Activated CD8-positive, alpha-beta memory T cell treated with anti-CD3 and anti-CD28 coated beads, Interleukin-2, amount 50 U/mL, for 1 hour (primary cell): ENCODE measurements around the gene RSBN1L.
"Not testable (repeated sequence)": the region's sequence is repeated elsewhere in the genome, so short reads cannot be mapped to it uniquely, and the experiment has no call there.

Experiments used
- DNase-seq: peaks from one replicate; pipeline ENCODE4 v3.0.0-alpha.2; 2020; ENCODE audit errors: extremely low read depth

The RSBN1L gene

DNA sequence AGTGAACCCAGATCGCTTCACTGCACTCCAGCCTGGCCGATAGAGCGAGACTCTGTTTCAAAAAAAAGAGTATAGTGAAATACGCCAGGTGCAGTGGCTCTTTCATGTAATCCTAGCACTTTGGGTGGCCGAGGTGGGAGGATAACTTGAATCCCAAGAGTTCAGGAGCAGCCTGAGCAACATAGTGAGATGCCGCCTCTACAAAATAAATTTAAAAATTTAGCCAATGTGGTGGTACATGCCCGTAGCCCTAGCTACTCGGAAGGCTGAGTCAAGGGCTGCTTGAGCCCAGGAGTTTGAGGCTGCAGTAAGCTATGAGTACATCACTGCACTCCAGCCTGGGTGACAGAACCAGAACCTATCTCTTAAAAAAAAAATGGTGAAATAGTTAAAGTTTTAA is 74.1 kb downstream of the RSBN1L start:
- DNase-seq: no peak

DNA sequence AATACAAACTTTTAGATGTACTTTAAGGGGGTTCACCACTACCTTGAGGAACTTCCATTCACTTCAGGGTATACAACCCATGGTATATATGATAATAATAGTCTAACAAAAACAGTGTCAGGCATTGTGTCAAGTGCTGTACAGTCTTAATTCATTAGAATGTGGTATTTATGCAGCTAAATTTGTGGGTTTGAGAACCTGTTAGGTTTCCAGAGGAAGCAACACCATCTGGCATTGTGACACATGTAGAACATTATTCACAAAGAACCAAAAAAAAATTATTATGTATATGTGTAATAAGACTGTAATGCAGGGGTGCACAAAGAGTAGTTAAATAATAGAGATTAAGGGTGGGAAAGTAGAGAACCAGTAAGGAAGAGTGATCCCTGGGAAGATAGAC is 75.6 kb downstream of the RSBN1L start:
- DNase-seq: no peak

DNA sequence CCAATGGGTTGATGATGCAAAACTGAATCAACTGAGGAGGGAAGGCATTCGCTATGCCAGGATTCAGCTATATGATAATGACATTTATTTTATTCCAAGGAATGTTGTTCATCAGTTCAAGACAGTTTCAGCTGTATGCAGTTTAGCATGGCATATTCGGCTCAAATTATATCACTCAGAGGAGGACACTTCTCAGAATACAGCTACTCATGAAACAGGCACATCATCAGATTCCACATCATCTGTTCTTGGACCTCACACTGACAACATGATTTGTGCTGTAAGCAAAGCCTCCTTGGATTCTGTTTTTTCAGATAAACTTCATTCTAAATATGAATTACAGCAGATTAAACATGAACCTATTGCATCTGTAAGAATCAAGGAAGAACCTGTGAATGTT is 82.3 kb downstream of the RSBN1L start:
- DNase-seq: no peak

DNA sequence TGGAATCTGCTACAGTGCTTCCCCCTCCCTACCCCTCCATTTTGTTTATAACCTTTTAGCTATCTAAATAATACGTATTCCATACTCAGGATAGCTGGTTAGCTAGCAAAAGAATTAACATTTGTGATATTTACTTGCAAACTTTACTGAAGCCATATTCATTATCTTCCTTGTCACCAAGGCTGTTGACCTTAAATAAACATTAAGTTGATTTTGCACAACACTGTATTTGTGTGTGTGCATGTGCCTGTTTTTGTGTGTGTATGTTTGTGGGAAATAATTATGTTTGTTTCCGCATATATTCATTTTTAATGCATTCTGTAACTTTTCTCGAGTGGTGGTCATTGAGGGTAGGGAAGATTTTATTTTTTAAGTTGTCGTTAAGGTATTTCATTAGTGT is 86.1 kb downstream of the RSBN1L start:
- DNase-seq: no peak

DNA sequence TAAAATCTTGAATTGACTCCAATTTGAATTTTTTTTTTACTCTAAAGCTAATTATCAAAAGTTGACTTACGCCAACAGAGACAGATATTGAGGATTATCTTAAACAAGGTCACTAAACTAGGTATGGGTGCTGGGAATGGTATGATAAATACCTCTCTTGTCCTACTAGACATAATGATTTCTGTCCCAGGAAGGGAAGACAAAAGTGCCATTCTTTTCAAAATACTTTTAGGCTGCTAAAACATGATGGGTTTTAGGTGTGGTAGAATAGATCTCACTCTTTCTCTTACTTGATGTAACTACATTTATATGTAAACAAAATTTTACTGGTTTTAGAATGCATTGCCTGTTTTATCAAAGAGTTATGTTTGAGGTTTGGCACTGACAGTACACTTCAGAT is 86.9 kb downstream of the RSBN1L start:
- no peak for DNase-seq

DNA sequence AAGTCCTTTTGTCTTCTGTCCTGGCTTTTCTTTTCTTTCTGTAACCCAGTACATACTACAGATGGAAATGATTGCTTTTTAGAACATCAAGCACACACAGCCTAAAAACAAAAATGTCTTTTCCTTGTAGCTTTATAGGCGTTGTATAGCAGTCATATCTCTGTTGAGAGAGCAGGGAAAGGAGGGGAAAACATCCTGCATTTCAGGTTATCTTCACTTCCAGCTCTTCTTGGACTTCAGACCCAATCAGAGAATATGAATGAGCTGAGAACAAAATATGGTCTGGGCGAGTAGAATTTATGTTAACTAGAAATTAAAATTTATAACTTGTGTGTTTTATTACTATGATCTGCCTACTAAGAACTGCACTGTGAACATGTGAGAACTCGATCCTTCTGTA is 87.3 kb downstream of the RSBN1L start:
- no peak for DNase-seq

DNA sequence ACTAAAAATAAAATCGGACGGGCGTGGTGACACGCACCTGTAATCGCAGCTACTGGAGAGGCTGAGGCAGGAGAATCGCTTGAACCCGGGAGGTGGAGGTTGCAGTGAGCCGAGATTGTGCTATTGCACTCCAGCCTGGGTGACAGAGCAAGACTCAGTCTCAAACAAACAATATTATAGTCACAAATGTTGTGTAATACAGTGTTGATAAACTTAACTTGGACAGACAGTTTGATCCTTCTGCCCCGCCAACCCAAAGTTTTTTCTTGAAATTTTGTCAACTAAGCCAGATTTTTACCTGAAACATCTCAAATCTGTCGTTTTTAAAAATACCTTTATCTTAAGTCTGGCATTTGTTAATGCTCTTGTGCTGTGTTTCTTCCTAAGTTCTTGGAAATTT is 88.2 kb downstream of the RSBN1L start:
- not testable (repeated sequence) for DNase-seq

DNA sequence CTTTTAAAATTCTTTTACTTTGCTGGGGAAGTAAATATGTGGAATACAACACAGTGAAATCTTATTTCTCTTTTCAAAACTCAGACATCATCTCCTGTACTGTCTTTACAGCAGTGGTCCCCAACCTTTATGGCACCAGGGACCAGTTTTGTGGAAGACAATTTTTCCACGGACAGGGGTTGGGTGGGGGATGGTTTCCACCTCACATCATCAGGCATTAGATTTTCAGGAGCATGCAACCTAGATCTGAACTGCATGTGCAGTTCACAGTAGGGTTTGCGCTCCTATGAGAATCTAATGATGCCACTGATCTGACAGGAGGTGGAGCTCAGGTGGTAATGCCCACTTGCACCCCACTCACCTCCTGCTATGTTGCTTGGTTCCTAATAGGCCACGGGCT is 89.8 kb downstream of the RSBN1L start:
- DNase-seq: no peak

DNA sequence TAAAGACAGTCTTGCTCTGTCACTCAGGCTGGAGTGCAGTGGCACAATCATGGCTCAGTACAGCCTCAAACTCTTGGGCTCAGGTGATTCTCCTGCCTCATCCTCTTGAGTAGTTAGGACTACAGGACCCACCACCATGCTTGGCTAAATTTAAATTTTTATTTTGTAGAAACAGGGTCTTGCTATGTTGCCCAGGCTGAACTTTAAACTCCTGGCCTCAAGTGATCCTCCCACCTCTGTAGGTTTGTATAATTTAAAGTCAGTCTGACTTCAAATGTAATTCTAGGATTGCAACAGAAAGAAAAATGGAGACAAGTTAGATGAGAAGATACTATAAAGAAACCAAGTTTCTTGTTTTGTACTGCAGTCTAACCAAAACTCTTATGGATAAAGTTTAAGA is 90.5 kb downstream of the RSBN1L start:
- DNase-seq: no peak

DNA sequence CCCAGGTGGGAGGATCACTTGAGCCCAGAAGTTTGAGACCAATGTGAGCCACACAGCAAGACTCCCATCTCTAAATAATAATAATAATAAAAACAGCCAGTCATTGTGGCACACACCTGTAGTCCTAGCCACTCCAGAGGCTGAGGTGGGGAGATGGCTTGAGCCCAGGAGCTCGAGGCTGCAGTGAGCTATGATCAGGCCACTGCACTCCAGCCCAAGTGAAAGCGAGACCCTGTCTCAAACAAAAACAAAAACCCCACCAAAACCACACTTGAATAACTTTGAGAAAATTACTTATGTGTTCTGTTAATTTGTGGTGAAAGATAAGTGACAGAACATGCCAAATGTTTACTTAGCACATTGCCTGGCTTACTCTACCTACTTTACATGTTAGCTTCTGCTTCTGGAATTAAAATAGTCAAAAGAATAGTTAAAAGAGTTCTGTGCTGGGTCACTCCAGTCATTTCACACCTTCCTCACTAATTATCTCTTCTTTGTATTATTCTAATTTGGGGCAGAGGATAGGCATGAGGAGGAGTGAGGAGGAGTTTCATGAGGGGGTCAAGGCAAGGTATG is 92.2 kb downstream of the RSBN1L start:
- DNase-seq: no peak

DNA sequence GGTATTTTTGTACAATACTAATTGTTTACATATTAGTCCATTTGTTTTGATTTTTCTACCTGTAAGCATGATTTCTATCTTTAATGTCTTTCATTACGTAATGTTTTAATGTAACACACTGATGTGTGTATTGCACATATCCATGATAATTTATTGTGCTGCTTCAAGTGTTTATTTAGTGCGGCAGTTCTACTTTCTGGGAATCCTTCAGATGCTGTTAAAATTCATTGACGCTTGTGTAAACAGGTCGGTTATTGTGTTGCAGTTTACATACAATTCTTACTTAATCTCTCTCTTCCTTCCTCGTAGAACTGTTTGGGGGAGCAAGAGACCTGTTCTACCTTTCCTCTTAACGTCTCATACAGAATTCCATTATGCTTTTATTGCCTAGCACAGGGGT is 95.1 kb downstream of the RSBN1L start:
- no peak for DNase-seq

DNA sequence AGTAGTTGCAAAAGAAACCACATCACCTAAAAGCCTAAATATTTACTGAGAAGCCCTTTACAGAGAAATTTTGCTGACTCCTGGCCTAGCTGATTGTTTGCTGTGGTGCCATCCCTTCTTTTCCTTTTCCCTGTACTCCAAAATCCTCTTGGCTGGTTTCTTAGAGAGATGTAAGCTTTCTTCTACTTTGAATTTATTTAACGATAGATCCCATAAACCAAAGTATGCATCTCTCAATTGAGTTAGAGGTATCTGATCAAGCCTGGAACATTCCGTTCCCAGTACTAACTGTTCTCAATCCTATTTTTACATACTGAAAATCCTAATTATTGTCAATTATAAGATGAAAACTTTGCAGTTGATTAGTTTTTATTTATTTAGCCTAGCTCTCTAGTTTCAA is 95.7 kb downstream of the RSBN1L start:
- DNase-seq: no peak

DNA sequence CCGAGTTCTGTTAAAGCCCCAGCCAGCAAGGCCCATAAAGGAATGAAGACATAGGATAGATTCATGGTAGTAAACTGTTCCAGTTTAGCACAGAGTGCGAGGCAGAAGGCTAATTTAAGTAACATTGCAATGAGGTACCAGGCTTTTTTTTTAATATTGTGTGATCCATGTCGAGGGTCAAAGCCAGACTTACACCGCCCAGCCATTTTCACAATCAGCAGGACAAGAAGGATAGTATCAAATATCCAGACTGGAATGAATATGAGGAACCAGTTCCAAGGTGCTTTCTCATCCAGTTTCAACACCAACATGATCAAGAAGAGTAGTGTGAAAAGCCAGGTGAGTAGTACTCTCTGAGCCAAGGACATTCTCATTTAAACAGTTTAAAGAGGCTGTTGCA is 97.7 kb downstream of the RSBN1L start:
- DNase-seq: no peak

DNA sequence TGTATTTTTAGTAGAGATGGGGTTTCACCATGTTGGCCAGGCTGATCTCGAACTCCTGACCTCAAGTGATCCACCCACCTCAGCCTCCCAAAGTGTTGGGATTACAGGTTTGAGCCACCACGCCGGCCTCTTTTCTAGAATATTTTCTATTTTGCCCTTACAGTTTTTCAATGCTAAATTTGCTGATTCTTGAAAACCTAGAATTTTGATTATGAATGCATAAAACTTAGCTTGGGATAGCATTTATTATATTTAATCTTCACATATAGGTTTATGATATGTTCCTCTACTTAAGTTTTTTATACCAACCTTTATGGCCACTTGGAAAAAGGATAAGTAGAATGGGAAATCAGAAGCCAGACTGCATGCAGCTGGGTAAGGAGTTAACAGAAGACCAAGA is 99.8 kb downstream of the RSBN1L start:
- DNase-seq: no peak

DNA sequence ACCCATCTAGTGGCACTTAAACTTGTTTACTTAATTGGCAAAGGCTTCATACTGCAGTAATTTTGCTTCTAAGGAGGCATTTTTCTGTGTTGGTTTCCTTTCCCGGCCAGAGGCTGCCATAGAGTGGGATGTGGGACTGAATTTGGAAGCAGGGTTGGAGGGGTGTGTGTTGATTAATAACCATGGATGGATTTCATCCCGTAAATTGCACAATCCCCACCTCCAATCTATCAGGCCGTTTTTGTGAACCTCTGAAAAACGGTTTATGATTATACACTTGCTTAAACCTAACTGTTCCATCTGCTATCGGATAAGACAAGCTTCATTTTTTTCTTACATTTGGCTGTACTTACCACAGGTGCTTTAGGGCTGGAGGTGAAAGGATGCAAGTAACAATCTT is 100.7 kb downstream of the RSBN1L start:
- DNase-seq: no peak

DNA sequence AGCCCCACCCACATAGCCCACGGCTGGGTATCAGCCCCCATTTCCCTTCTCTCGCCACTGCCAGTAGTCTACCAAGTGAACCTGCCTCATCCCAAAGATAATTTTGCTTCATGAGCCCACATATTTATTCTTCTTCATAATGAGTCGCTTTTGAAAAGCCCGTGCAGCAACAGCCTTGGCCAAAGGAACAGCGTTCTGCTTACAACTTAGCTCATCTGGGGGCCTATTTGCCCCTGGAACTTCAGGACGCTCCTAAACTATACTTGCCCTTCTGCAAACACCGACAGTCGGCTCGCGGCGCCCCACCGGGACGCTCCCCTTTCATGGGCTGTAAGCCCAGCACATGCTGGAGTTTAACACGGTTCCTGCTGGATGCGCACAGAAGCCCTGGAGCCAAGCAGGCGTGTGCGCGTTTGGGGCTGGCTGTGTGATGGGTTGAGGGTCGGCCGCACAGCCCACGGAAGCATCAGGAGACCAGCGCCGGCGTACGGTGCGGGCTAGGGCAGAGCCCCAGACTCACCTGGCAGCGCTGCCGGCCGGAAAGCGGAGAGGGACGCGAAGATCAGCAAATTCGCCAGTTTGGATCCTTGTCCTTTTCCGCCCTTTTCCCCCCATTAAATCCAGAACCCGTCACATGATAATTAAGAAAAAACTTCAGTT is 101.6 kb downstream of the RSBN1L start:
- DNase-seq: no peak

DNA sequence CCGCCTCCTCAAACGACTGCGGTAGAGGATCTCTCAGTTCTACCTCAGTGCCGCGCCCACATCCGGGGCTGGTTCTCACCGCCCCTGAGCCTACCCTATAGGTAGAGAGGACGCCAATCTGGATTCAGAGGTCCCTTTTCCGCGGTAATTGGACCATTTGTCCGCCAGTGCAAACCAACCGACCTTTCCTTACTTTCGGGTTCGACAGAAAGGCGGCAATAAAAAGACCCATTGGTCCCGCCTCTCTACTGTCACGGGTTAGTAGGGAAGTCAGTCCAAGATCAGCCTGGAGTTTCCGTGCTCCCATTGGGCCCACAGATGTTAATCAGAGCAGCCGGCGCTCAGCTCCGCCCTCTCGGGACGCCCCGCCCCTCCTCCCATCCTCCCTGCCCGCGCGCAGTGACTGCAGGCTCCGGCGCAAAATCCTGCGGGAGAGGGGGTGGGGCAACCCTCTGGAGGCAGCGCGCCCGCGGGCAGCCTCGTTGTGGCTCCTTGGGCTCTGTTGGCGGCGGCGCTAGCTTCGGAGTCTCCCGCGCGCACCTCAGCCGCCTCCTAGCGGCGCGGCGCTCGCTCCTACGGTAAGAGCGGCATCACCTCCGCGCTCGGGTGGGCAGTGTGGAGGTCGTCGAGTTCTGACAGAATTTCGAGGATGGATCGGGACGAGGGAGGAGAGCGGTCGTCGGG is 102.3 kb downstream of the RSBN1L start, which contains the start of the genes PHTF2 and TMEM60:
Gene PHTF2, plus strand, starts transcription at position 380 of the 684 bp plus-strand sequence.
Gene TMEM60, minus strand, starts transcription at position 41 of the 684 bp plus-strand sequence. CDS start 4,061 bp downstream, outside the sequence.
- DNase-seq: peak; percentile 77

DNA sequence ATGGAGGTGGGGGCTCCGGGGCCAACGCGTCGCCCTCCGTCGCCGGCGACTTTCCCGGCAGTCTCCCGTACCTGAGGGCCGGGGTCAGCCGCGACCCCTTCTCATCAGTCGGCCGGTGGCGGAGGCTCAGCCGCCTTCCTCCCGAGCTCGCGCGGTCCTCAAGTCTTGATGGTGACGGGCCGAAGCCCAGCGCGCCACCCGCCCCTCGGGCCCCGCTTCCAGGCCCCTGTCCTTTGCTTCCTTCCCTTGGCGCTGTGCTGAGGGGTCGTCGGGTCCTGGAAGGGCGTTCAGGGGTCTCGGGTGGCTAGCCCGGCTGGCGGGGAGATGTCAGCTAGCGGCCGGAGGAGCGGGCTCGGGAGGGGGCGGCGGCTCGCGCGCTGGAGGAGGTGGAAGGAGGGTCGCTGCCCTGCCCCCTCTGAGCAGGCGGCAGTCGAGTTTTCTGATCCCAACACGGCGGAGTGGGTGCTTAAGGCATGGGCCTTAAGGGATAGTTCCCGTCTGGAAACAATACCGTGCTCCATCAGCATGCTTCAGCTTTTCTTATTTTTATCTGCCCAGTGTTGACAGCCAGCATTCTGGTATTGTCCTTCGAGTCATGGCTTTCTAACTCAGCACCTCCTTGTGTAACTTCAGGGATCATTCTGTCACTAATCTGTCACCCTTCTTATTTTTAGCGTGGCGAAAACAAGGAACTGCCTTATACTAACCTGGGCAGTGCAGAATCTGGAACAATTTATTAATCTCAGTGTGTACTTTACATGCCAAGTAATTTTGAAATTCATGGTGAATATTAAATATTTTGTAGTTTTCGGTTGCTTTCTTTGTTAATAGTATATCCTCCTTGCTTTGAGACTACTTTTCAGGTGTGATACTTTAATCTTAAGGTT is 103.1 kb downstream of the RSBN1L start:
- DNase-seq: no peak

DNA sequence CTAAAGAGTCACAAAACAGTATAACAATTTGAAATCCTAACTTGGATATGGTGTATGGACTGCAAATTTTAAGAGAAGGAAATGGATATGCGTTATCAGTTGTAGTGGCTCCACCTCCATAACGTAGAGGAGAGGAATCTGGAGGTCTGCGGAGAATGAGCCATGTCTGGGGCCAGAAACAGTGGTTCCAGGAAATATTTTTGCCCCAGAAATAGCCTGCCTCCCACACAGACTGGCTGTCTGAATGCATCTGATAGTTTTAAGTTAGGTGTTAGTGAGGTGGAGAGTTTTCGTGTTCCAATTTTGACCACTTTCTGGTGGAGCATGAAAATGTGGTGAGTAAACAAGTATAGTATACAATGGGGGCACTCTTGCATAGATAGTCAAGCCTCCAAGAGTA is 103.9 kb downstream of the RSBN1L start:
- DNase-seq: no peak

DNA sequence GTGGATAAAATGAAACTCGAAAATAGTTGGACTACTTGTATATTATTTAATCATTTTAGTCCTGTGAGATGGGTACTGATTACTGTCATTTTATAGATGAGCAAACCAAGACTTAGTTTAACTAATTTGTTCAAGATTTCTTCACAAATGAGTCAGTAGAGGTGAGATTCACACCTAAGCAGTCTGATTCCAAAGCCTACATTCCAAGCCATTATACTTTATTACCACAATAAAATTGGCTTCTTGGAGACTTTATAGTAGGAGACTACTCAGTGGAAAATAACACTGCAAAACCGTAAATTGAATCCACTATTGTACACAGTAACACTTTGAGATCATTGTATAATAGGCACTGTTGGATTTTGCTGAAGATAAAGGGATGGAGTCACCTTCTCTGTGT is 104.5 kb downstream of the RSBN1L start:
- DNase-seq: no peak

DNA sequence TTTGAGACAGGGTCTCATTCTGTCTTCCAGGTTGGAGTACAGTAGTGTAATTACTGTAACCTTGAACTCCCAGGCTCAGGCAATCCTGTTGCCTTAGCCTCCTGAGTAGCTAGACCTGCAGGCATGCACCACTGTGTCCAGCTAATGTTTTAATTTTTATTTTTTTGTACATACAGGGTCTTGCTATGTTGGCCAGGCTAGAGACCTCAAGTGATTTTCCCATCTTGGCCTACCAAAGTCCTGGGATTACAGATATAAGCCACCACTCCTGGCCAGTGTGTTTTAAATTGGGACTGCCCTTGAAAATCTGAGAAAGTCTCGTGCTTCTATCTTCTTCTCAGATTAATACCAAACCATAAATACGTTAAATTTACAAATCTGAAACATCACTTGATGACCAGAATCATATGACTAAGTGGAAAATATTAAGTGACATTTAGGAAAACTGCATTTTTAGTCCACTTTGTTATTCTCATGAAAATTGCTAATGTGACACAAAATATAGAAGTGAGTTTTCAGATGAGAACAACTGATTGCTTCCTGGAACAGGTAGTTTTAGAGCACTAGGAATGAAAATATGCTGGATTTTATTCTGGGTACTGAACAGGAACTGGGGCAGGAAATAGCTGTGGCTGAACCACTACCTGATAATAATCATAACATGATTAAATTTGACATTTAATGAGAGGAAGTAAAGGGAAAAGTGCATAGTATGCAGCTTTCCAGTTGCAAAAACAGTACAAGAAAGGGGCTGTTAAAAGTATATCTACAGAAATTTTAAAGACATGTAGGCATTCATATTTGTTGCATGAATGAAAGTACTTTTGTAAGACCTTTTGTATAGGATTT is 106.5 kb downstream of the RSBN1L start:
- DNase-seq: no peak
